ENCODE results near the gene IGSF23.

Gene IGSF23

GRCh38 chr19:44645407-44646048 lies 32.2 kb downstream of the IGSF23 start:
- peaks cover 10% of the 10 kb centered on the region for H3K79me1 ChIP-seq (ENCODE audit: low read length)
- peaks cover 30 to 31% of the 10 kb centered on the region in 2 experiments for H3K36me3 ChIP-seq (ENCODE audit: control insufficient read depth in 1 of 2, insufficient read depth in 2 of 2, low read length in 2 of 2)
- no peaks in the 10 kb centered on the region for H3K9me3 ChIP-seq (ENCODE audit: insufficient read depth, low read depth, low read length)
- no peak overlapping the region for H2AK5ac ChIP-seq (ENCODE audit: low read length)
- H3K9ac ChIP-seq (ENCODE audit: low read length): no peak overlapping the region
- H2BK5ac ChIP-seq (ENCODE audit: low read depth, low read length, poor library complexity): no peak overlapping the region
- peak in 1 of 2 donors; percentile 58 for DNase-seq
- peaks cover 6% of the 10 kb centered on the region for H3K79me2 ChIP-seq (ENCODE audit: control insufficient read depth, insufficient read depth, low read length, poor library complexity)
- no peaks in the 10 kb centered on the region for H3K27me3 ChIP-seq (ENCODE audit: insufficient read depth, low read length)
- no peak overlapping the region for H2BK12ac ChIP-seq (ENCODE audit: low read length)
- no peak overlapping the region for H4K12ac ChIP-seq (ENCODE audit: low read depth, low read length)
- no peak overlapping the region for H3K18ac ChIP-seq (ENCODE audit: low read length)
- no CpG with 5 or more reads among the region's 8 CpGs for WGBS (ENCODE audit: extremely low coverage, insufficient coverage, insufficient read length)
- peaks cover 6 to 8% of the 10 kb centered on the region in 2 experiments for H3K4me1 ChIP-seq (ENCODE audit: control insufficient read depth in 1 of 2, insufficient read depth in 2 of 2, low read length in 2 of 2)
- H3K27ac ChIP-seq (ENCODE audit: low read depth, low read length): no peak overlapping the region
- H2BK120ac ChIP-seq (ENCODE audit: insufficient read depth, low read length, poor library complexity): no peak overlapping the region
- no peak overlapping the region for H4K91ac ChIP-seq (ENCODE audit: low read depth, low read length)
- no peak overlapping the region for H3K23ac ChIP-seq (ENCODE audit: low read length)
- H3K4me2 ChIP-seq (ENCODE audit: low read length): no peak overlapping the region
- no peak overlapping the region for H2AFZ ChIP-seq (ENCODE audit: insufficient read depth, low read length, poor library complexity)
- peak overlapping the region; percentile 40 for H3K4ac ChIP-seq (ENCODE audit: low read depth, low read length)
- no peak overlapping the region for H4K8ac ChIP-seq (ENCODE audit: low read depth, low read length)
- no peak overlapping the region for H3K14ac ChIP-seq (ENCODE audit: low read length)
- no peak overlapping the region for H3K4me3 ChIP-seq (ENCODE audit: low read depth, low read length)

- Histone ChIP-seq H2AK5ac (ENCODE audit: low read length) (no peak overlapping the region), H3K9ac (ENCODE audit: low read length) (no peak overlapping the region), H3K4ac (ENCODE audit: low read depth, low read length) (no peak overlapping the region), H3K4me1 (ENCODE audit: control insufficient read depth in 1 of 2, insufficient read depth in 2 of 2, low read length in 2 of 2) (peaks cover 6 to 8% of the 10 kb centered on the region in 2 experiments), H2BK12ac (ENCODE audit: low read length) (no peak overlapping the region), H4K12ac (ENCODE audit: low read depth, low read length) (no peak overlapping the region), H2AFZ (ENCODE audit: insufficient read depth, low read length, poor library complexity) (no peak overlapping the region), H3K14ac (ENCODE audit: low read length) (no peak overlapping the region), H2BK120ac (ENCODE audit: insufficient read depth, low read length, poor library complexity) (no peak overlapping the region), H4K91ac (ENCODE audit: low read depth, low read length) (no peak overlapping the region), H2BK5ac (ENCODE audit: low read depth, low read length, poor library complexity) (no peak overlapping the region), H3K27ac (ENCODE audit: low read depth, low read length) (no peak overlapping the region), H4K8ac (ENCODE audit: low read depth, low read length) (no peak overlapping the region), H3K79me1 (ENCODE audit: low read length) (peaks cover 10% of the 10 kb centered on the region), H3K4me3 (ENCODE audit: low read depth, low read length) (no peak overlapping the region), H3K27me3 (ENCODE audit: insufficient read depth, low read length) (no peaks in the 10 kb centered on the region), H3K36me3 (ENCODE audit: control insufficient read depth in 1 of 2, insufficient read depth in 2 of 2, low read length in 2 of 2) (peaks cover 35 to 36% of the 10 kb centered on the region in 2 experiments), H3K9me3 (ENCODE audit: insufficient read depth, low read depth, low read length) (no peaks in the 10 kb centered on the region), H3K18ac (ENCODE audit: low read length) (no peak overlapping the region), H3K23ac (ENCODE audit: low read length) (no peak overlapping the region), H3K4me2 (ENCODE audit: low read length) (no peak overlapping the region), H3K79me2 (ENCODE audit: control insufficient read depth, insufficient read depth, low read length, poor library complexity) (peaks cover 6% of the 10 kb centered on the region)
- no CpG with 5 or more reads among the region's 3 CpGs for WGBS (ENCODE audit: extremely low coverage, insufficient coverage, insufficient read length)
- no peak for DNase-seq
These were observed 32.7 kb downstream of the IGSF23 start for GRCh38 chr19:44646049-44646416.

- DNase-seq: peak; percentile 85 to 87
- Histone ChIP-seq H2BK5ac (ENCODE audit: low read depth, low read length, poor library complexity) (no peak overlapping the region), H3K4me1 (ENCODE audit: control insufficient read depth in 1 of 2, insufficient read depth in 2 of 2, low read length in 2 of 2) (peaks cover 6 to 8% of the 10 kb centered on the region in 2 experiments), H3K9ac (ENCODE audit: low read length) (no peak overlapping the region), H3K18ac (ENCODE audit: low read length) (no peak overlapping the region), H3K4me2 (ENCODE audit: low read length) (no peak overlapping the region), H3K27ac (ENCODE audit: low read depth, low read length) (no peak overlapping the region), H3K4me3 (ENCODE audit: low read depth, low read length) (no peak overlapping the region), H3K4ac (ENCODE audit: low read depth, low read length) (no peak overlapping the region), H3K9me3 (ENCODE audit: insufficient read depth, low read depth, low read length) (no peaks in the 10 kb centered on the region), H3K27me3 (ENCODE audit: insufficient read depth, low read length) (no peaks in the 10 kb centered on the region), H3K23ac (ENCODE audit: low read length) (no peak overlapping the region), H4K12ac (ENCODE audit: low read depth, low read length) (no peak overlapping the region), H4K91ac (ENCODE audit: low read depth, low read length) (no peak overlapping the region), H2BK120ac (ENCODE audit: insufficient read depth, low read length, poor library complexity) (no peak overlapping the region), H3K36me3 (ENCODE audit: control insufficient read depth in 1 of 2, insufficient read depth in 2 of 2, low read length in 2 of 2) (peaks cover 42 to 43% of the 10 kb centered on the region in 2 experiments), H2AFZ (ENCODE audit: insufficient read depth, low read length, poor library complexity) (peak overlapping the region; percentile 12), H3K79me1 (ENCODE audit: low read length) (peaks cover 10% of the 10 kb centered on the region), H2AK5ac (ENCODE audit: low read length) (no peak overlapping the region), H3K79me2 (ENCODE audit: control insufficient read depth, insufficient read depth, low read length, poor library complexity) (peaks cover 6% of the 10 kb centered on the region), H3K14ac (ENCODE audit: low read length) (no peak overlapping the region), H2BK12ac (ENCODE audit: low read length) (no peak overlapping the region), H4K8ac (ENCODE audit: low read depth, low read length) (no peak overlapping the region)
- WGBS (ENCODE audit: extremely low coverage, insufficient coverage, insufficient read length): no CpG with 5 or more reads among the region's 31 CpGs
These were observed 33.8 kb downstream of the IGSF23 start for GRCh38 chr19:44647144-44647543.

GRCh38 chr19:44648631-44649251 lies 35.4 kb downstream of the IGSF23 start:
- H2BK120ac ChIP-seq (ENCODE audit: insufficient read depth, low read length, poor library complexity): no peak overlapping the region
- H3K27me3 ChIP-seq (ENCODE audit: insufficient read depth, low read length): no peaks in the 10 kb centered on the region
- peak in 1 of 2 donors; percentile 73 for DNase-seq
- H2AK5ac ChIP-seq (ENCODE audit: low read length): no peak overlapping the region
- no peak overlapping the region for H3K4me2 ChIP-seq (ENCODE audit: low read length)
- H3K18ac ChIP-seq (ENCODE audit: low read length): no peak overlapping the region
- no peak overlapping the region for H2BK12ac ChIP-seq (ENCODE audit: low read length)
- H4K91ac ChIP-seq (ENCODE audit: low read depth, low read length): no peak overlapping the region
- H2BK5ac ChIP-seq (ENCODE audit: low read depth, low read length, poor library complexity): no peak overlapping the region
- H3K27ac ChIP-seq (ENCODE audit: low read depth, low read length): no peak overlapping the region
- no peak overlapping the region for H3K14ac ChIP-seq (ENCODE audit: low read length)
- no peak overlapping the region for H3K9ac ChIP-seq (ENCODE audit: low read length)
- peaks cover 2 to 4% of the 10 kb centered on the region in 2 experiments for H3K4me1 ChIP-seq (ENCODE audit: control insufficient read depth in 1 of 2, insufficient read depth in 2 of 2, low read length in 2 of 2)
- no peak overlapping the region for H2AFZ ChIP-seq (ENCODE audit: insufficient read depth, low read length, poor library complexity)
- no peak overlapping the region for H3K4me3 ChIP-seq (ENCODE audit: low read depth, low read length)
- H3K4ac ChIP-seq (ENCODE audit: low read depth, low read length): no peak overlapping the region
- H3K79me2 ChIP-seq (ENCODE audit: control insufficient read depth, insufficient read depth, low read length, poor library complexity): peaks cover 3% of the 10 kb centered on the region
- no peaks in the 10 kb centered on the region for H3K9me3 ChIP-seq (ENCODE audit: insufficient read depth, low read depth, low read length)
- peaks cover 55 to 57% of the 10 kb centered on the region in 2 experiments for H3K36me3 ChIP-seq (ENCODE audit: control insufficient read depth in 1 of 2, insufficient read depth in 2 of 2, low read length in 2 of 2)
- 100% methylated on average over 1 of the region's 3 CpGs for WGBS (ENCODE audit: extremely low coverage, insufficient coverage, insufficient read length)
- no peak overlapping the region for H4K8ac ChIP-seq (ENCODE audit: low read depth, low read length)
- H4K12ac ChIP-seq (ENCODE audit: low read depth, low read length): no peak overlapping the region
- H3K79me1 ChIP-seq (ENCODE audit: low read length): peaks cover 6% of the 10 kb centered on the region
- H3K23ac ChIP-seq (ENCODE audit: low read length): no peak overlapping the region
